ENCODE measurements around the gene MTRR.

- peak in 2 of 3 experiments; percentile 27 to 49 for TF ChIP-seq CTCF (IDR thresholded peaks at IDR 0.05)
- no peak for TF ChIP-seq POLR2A (IDR thresholded peaks at IDR 0.05)
- no peak for TF ChIP-seq POLR2AphosphoS5 (IDR thresholded peaks at IDR 0.05; ENCODE audit: insufficient read depth in 1 of 2, low read depth in 1 of 2)
Observed at GRCh38 chr5:7856855-7857254, 12.1 kb upstream of the MTRR start.

Measured in vagina (tissue), 2 donors.